ENCODE results near the gene IP6K1.

DNA sequence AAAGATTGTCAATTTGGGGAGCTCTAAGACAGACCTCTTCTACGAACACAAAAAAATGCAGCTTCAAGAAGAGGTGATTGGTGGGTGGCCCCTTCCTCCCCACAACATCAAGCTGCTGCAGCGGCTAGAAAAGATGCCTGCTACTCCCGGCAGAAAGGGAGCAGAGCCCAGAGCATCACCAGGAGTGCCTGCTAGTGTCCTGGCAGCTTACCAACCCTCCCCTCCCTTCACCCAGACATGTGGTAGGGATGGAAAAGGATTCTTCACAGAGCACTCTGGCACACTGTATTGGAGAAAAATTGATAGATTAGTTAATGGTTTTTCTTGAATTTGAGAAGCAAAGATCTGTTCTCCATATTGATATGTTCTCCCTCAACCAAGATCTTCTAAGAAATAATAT is 10.8 kb downstream of the IP6K1 start:
- TF ChIP-seq, protein P1, sequence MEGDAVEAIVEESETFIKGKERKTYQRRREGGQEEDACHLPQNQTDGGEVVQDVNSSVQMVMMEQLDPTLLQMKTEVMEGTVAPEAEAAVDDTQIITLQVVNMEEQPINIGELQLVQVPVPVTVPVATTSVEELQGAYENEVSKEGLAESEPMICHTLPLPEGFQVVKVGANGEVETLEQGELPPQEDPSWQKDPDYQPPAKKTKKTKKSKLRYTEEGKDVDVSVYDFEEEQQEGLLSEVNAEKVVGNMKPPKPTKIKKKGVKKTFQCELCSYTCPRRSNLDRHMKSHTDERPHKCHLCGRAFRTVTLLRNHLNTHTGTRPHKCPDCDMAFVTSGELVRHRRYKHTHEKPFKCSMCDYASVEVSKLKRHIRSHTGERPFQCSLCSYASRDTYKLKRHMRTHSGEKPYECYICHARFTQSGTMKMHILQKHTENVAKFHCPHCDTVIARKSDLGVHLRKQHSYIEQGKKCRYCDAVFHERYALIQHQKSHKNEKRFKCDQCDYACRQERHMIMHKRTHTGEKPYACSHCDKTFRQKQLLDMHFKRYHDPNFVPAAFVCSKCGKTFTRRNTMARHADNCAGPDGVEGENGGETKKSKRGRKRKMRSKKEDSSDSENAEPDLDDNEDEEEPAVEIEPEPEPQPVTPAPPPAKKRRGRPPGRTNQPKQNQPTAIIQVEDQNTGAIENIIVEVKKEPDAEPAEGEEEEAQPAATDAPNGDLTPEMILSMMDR (IDR thresholded peaks at IDR 0.05): no peak
- TF ChIP-seq POLR2A (IDR thresholded peaks at IDR 0.05): no peak

All from breast epithelium (tissue), 3 donors.